LNCaP clone FGC (cell line): ENCODE data around the gene ZNF442.
"Not testable (repeated sequence)": the region's sequence is repeated elsewhere in the genome, so short reads cannot be mapped to it uniquely, and the experiment has no call there.

Experiments
- DNase-seq: peaks from one replicate; pipeline ENCODE4 v3.0.0-alpha.2; 2011; ENCODE audit warnings: low read depth
- H3K4me3 ChIP-seq: 2 replicates; pipeline ENCODE4 v1.5.1; 2011; ENCODE audit warnings: mild to moderate bottlenecking, low read depth, low read length, control low read depth
- TF ChIP-seq, protein P1 (sequence below): IDR thresholded peaks from 2 replicates; pipeline ENCODE4 v1.5.1; 2012; ENCODE audit warnings: mild to moderate bottlenecking; ENCODE audit not compliant: control insufficient read depth, insufficient read depth; ENCODE audit errors: extremely low read depth

The ZNF442 gene

DNA sequence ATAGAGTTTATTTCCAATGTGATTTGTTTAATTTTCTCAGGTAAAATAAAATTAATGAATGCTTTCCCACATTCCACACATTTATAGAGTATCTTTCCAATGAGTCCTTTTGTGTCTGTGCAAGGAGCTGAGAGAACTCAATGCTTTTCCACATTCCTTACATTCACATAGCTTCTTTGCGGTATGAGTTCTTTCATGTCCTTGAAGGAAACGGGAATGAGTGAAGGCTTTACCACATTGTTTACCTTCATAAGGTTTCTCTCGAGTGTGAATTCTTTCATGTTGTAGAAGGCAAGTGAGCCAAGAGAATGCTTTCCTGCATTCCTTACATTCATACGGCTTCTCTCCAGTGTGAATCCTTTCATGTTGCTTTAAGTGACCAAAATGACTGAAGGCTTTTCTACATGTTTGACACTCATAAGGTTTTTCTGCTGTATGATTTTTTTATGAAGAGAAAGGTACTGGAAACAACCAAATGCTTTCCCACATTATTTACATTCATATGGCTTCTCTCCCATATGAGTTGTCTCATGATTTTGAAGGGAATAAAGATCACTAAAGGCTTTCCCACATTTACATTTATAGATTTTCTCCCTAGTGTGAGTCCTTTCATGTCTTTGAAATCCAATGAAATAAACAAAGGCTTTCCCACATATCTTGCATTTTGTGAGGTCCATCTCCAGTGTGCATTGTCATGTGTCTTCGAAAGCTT, 14.4 kb upstream of the ZNF442 start:
- TF ChIP-seq, protein P1, sequence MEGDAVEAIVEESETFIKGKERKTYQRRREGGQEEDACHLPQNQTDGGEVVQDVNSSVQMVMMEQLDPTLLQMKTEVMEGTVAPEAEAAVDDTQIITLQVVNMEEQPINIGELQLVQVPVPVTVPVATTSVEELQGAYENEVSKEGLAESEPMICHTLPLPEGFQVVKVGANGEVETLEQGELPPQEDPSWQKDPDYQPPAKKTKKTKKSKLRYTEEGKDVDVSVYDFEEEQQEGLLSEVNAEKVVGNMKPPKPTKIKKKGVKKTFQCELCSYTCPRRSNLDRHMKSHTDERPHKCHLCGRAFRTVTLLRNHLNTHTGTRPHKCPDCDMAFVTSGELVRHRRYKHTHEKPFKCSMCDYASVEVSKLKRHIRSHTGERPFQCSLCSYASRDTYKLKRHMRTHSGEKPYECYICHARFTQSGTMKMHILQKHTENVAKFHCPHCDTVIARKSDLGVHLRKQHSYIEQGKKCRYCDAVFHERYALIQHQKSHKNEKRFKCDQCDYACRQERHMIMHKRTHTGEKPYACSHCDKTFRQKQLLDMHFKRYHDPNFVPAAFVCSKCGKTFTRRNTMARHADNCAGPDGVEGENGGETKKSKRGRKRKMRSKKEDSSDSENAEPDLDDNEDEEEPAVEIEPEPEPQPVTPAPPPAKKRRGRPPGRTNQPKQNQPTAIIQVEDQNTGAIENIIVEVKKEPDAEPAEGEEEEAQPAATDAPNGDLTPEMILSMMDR, result no peak
- H3K4me3 ChIP-seq, result no peak overlapping the region
- DNase-seq, result no peak

DNA sequence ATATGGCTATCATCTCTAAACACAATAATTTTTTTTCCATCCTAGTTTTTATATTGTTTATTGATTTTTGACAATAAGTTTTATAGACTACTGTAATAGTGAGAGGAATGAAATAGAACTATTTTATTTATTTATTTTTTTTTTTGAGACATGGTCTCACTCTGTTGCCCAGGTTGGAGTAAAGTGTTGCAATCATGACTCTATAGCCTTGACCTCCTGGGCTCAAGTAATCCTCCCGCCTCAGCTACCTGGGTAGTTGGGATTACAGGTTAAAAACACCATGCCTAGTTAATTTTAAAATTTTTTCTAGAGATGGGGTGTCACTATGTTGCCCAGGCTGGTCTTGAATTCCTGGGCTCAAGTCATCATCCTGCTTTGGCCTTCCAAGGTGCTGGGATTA, 8.5 kb upstream of the ZNF442 start:
- TF ChIP-seq, protein P1, result no peak
- DNase-seq, result no peak
- no peak overlapping the region for H3K4me3 ChIP-seq

- TF ChIP-seq, protein P1, result no peak
- no peak for DNase-seq
- H3K4me3 ChIP-seq, result peak overlapping the region; percentile 78
Measured at GRCh38 chr19:12364391-12365235, 870 bp downstream of the ZNF442 start.

DNA sequence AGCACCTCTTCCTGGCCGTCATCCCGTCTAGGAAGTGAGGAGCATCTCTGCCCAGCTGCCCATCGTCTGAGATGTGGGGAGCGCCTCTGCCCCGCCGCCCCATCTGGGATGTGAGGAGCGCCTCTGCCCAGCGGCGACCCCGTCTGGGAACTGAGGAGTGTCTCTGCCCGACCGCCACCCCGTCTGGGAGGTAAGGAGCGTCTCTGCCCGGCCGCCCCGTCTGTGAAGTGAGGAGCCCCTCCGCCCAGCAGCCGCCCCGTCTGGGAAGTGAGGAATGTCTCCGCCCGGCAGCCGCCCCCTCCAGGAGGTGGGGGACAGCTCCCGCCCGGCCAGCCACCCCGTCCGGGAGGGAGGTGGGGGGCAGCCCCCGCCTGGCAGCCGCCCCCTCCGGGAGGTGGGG, 3.2 kb downstream of the ZNF442 start:
- DNase-seq, result not testable (repeated sequence)

GRCh38 chr19:12353375-12353774, 12.1 kb downstream of the ZNF442 start:
- no peak for DNase-seq
- TF ChIP-seq, protein P1, result no peak
- no peak overlapping the region for H3K4me3 ChIP-seq

More for the DNA sequence above, 3.2 kb downstream of the ZNF442 start:
- not testable (repeated sequence) for H3K4me3 ChIP-seq

- no peak for DNase-seq
- H3K4me3 ChIP-seq, result no peak overlapping the region
- TF ChIP-seq, protein P1, result no peak
Measured at GRCh38 chr19:12350890-12351197, 14.6 kb downstream of the ZNF442 start.

GRCh38 chr19:12350185-12350889, 15.1 kb downstream of the ZNF442 start:
- no peak for DNase-seq
- TF ChIP-seq, protein P1, result no peak
- H3K4me3 ChIP-seq, result no peak overlapping the region
